ENCODE data around the gene BMPR2.
"Not testable (repeated sequence)": the region's sequence is repeated elsewhere in the genome, so short reads cannot be mapped to it uniquely, and the experiment has no call there.

BMPR2 gene

GRCh38 chr2:202542142-202542541 is 166.0 kb downstream of the BMPR2 start:
- DNase-seq = no peak

GRCh38 chr2:202545523-202545922 is 169.4 kb downstream of the BMPR2 start:
- no peak for DNase-seq

- DNase-seq = no peak
Observed at GRCh38 chr2:202545931-202546330, 169.8 kb downstream of the BMPR2 start.

GRCh38 chr2:202546499-202547141 is 170.5 kb downstream of the BMPR2 start:
- not testable (repeated sequence) for DNase-seq

- no peak for DNase-seq
Observed at GRCh38 chr2:202548240-202548639, 172.1 kb downstream of the BMPR2 start.

GRCh38 chr2:202551000-202551399 is 174.9 kb downstream of the BMPR2 start:
- DNase-seq = not testable (repeated sequence)

GRCh38 chr2:202555356-202555755 is 179.2 kb downstream of the BMPR2 start:
- DNase-seq = no peak

- DNase-seq = no peak
Observed at GRCh38 chr2:202560200-202560599, 184.1 kb downstream of the BMPR2 start.

- DNase-seq = no peak
Observed at GRCh38 chr2:202564226-202564625, 188.1 kb downstream of the BMPR2 start.

- DNase-seq = no peak
Observed at GRCh38 chr2:202566286-202566685, 190.2 kb downstream of the BMPR2 start.

GRCh38 chr2:202574541-202574940 is 198.4 kb downstream of the BMPR2 start:
- no peak for DNase-seq

- DNase-seq = not testable (repeated sequence)
Observed at GRCh38 chr2:202575194-202575593, 199.1 kb downstream of the BMPR2 start.

- no peak for DNase-seq
Observed at GRCh38 chr2:202577250-202578183, 201.4 kb downstream of the BMPR2 start.

GRCh38 chr2:202582846-202583245 is 206.7 kb downstream of the BMPR2 start:
- not testable (repeated sequence) for DNase-seq

- DNase-seq = no peak
Observed at GRCh38 chr2:202583709-202584219, 207.6 kb downstream of the BMPR2 start.

- DNase-seq = peak; percentile 53
Observed at GRCh38 chr2:202588647-202589581, 212.8 kb downstream of the BMPR2 start.

- DNase-seq = no peak
Observed at GRCh38 chr2:202589582-202589949, 213.4 kb downstream of the BMPR2 start.

- DNase-seq = no peak
Observed at GRCh38 chr2:202592566-202592965, 216.4 kb downstream of the BMPR2 start.

- DNase-seq = no peak
Observed at GRCh38 chr2:202599105-202599504, 223.0 kb downstream of the BMPR2 start.

GRCh38 chr2:202599911-202600310 is 223.8 kb downstream of the BMPR2 start:
- DNase-seq = no peak

- DNase-seq = no peak
Observed at GRCh38 chr2:202604699-202605098, 228.6 kb downstream of the BMPR2 start.

GRCh38 chr2:202605174-202605573 is 229.0 kb downstream of the BMPR2 start:
- no peak for DNase-seq

Measured in activated T-cell treated with anti-CD3 and anti-CD28 coated beads for 4 hours (primary cell).